Trophoblast cell (in vitro differentiated cells and primary cell): ENCODE results near the gene ALDH3A2.

Experiments used
- DNase-seq, 2 donors: peaks; one replicate each; pipeline ENCODE4 v3.0.0-alpha.2; 2016
- H2AFZ ChIP-seq: 2 replicates; pipeline ENCODE4 v1.6.1; 2013; ENCODE audit warnings: low read length, moderate library complexity, mild to moderate bottlenecking; ENCODE audit not compliant: insufficient read depth, poor library complexity
- H2AK5ac ChIP-seq: 2 replicates; pipeline ENCODE4 v1.6.1; 2013; ENCODE audit warnings: mild to moderate bottlenecking, low read length
- H2BK120ac ChIP-seq: 2 replicates; pipeline ENCODE4 v1.6.1; 2013; ENCODE audit warnings: low read length, mild to moderate bottlenecking, moderate library complexity; ENCODE audit not compliant: insufficient read depth, poor library complexity
- H2BK12ac ChIP-seq: 2 replicates; pipeline ENCODE4 v1.6.1; 2013; ENCODE audit warnings: mild to moderate bottlenecking, low read length, moderate library complexity
- H2BK5ac ChIP-seq: 2 replicates; pipeline ENCODE4 v1.6.1; 2013; ENCODE audit warnings: low read length, low read depth, moderate library complexity, mild to moderate bottlenecking; ENCODE audit not compliant: poor library complexity
- H3K14ac ChIP-seq: 2 replicates; pipeline ENCODE4 v1.6.1; 2013; ENCODE audit warnings: mild to moderate bottlenecking, low read length
- H3K18ac ChIP-seq: 2 replicates; pipeline ENCODE4 v1.6.1; 2013; ENCODE audit warnings: mild to moderate bottlenecking, low read length
- H3K23ac ChIP-seq: 2 replicates; pipeline ENCODE4 v1.6.1; 2013; ENCODE audit warnings: low read length
- H3K27ac ChIP-seq: 2 replicates; pipeline ENCODE4 v1.5.1; 2013; ENCODE audit warnings: low read depth, mild to moderate bottlenecking, inconsistent platforms, low read length, moderate library complexity
- H3K27me3 ChIP-seq: 2 replicates; pipeline ENCODE4 v1.6.1; 2013; ENCODE audit warnings: inconsistent platforms, mild to moderate bottlenecking, low read length, moderate library complexity; ENCODE audit not compliant: insufficient read depth
- H3K36me3 ChIP-seq, 2 experiments: 1 replicate in 1 of 2; 2 replicates in 1 of 2; pipeline ENCODE4 v1.6.1; 2013; ENCODE audit warnings: low read length in 2 of 2, mild to moderate bottlenecking in 2 of 2, moderate library complexity in 1 of 2; ENCODE audit not compliant: insufficient read depth in 2 of 2, control insufficient read depth in 1 of 2
- H3K4ac ChIP-seq: 2 replicates; pipeline ENCODE4 v1.6.1; 2013; ENCODE audit warnings: low read depth, mild to moderate bottlenecking, low read length, moderate library complexity
- H3K4me1 ChIP-seq, 2 experiments: 1 replicate in 1 of 2; 2 replicates in 1 of 2; pipeline ENCODE4 v1.6.1; 2013; ENCODE audit warnings: low read length in 2 of 2, mild to moderate bottlenecking in 2 of 2, moderate library complexity in 1 of 2; ENCODE audit not compliant: insufficient read depth in 2 of 2, control insufficient read depth in 1 of 2
- H3K4me2 ChIP-seq: 2 replicates; pipeline ENCODE4 v1.6.1; 2013; ENCODE audit warnings: inconsistent platforms, mild to moderate bottlenecking, low read length, moderate library complexity
- H3K4me3 ChIP-seq: 2 replicates; pipeline ENCODE4 v1.5.1; 2013; ENCODE audit warnings: mild to moderate bottlenecking, low read depth, low read length, inconsistent platforms
- H3K79me1 ChIP-seq: one replicate; pipeline ENCODE4 v1.6.1; 2013; ENCODE audit warnings: low read length
- H3K79me2 ChIP-seq: 2 replicates; pipeline ENCODE4 v1.6.1; 2013; ENCODE audit warnings: low read length, mild to moderate bottlenecking; ENCODE audit not compliant: control insufficient read depth, insufficient read depth, poor library complexity
- H3K9ac ChIP-seq: 2 replicates; pipeline ENCODE4 v1.6.1; 2013; ENCODE audit warnings: mild to moderate bottlenecking, low read length
- H3K9me3 ChIP-seq: 2 replicates; pipeline ENCODE4 v1.6.1; 2013; ENCODE audit warnings: low read depth, mild to moderate bottlenecking, control low read depth, inconsistent platforms, low read length; ENCODE audit not compliant: insufficient read depth
- H4K12ac ChIP-seq: 2 replicates; pipeline ENCODE4 v1.6.1; 2013; ENCODE audit warnings: low read depth, mild to moderate bottlenecking, low read length, moderate library complexity
- H4K8ac ChIP-seq: 2 replicates; pipeline ENCODE4 v1.6.1; 2013; ENCODE audit warnings: low read depth, mild to moderate bottlenecking, low read length, moderate library complexity
- H4K91ac ChIP-seq: one replicate; pipeline ENCODE4 v1.6.1; 2013; ENCODE audit warnings: low read depth, mild to moderate bottlenecking, low read length, moderate library complexity
- WGBS: extraction: QIAGEN DNeasy Blood & Tissue Kit; methylation state at CpG from one replicate; pipeline ENCODE4 v1.1.7; 2013; ENCODE audit warnings: missing lambda C conversion rate; ENCODE audit not compliant: insufficient read length, insufficient coverage; ENCODE audit errors: extremely low coverage; 5-methylcytosine and 5-hydroxymethylcytosine counted together

Gene ALDH3A2

DNA sequence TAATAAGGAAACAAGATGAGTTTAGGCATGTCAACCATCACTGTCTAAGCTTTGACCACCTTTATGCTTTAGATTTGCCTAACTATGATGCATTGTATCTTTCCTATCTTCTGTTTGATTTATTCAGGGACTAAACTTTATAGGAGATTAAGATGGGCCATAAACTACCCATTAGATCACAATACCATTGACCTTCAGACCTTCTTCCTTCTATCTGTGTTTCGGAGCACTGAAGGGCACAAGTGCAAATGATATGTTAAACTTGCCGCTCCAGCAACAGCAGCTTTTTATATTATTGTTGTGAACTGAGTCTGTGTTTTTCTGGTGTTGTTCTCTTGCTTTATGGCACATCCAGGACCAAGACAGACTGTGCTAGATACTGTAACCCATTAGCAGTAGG lies 16.6 kb upstream of the ALDH3A2 start:
- H2AK5ac ChIP-seq, result no peak overlapping the region
- no peak overlapping the region for H3K4me2 ChIP-seq
- no peak overlapping the region for H4K12ac ChIP-seq
- no peaks in the 10 kb centered on the region for H3K36me3 ChIP-seq
- H2BK5ac ChIP-seq, result no peak overlapping the region
- no peaks in the 10 kb centered on the region for H3K79me2 ChIP-seq
- no peak overlapping the region for H2BK12ac ChIP-seq
- no peak for DNase-seq
- no peaks in the 10 kb centered on the region for H3K79me1 ChIP-seq
- no peaks in the 10 kb centered on the region for H3K4me1 ChIP-seq
- H3K27ac ChIP-seq, result no peak overlapping the region
- H3K4ac ChIP-seq, result no peak overlapping the region
- no peak overlapping the region for H3K4me3 ChIP-seq
- H3K18ac ChIP-seq, result no peak overlapping the region
- H3K23ac ChIP-seq, result no peak overlapping the region
- no peaks in the 10 kb centered on the region for H3K9me3 ChIP-seq
- no peak overlapping the region for H3K14ac ChIP-seq
- H4K91ac ChIP-seq, result no peak overlapping the region
- H2AFZ ChIP-seq, result no peak overlapping the region
- no CpG with 5 or more reads among the region's 2 CpGs for WGBS
- H3K27me3 ChIP-seq, result no peaks in the 10 kb centered on the region
- H3K9ac ChIP-seq, result no peak overlapping the region
- no peak overlapping the region for H4K8ac ChIP-seq
- H2BK120ac ChIP-seq, result no peak overlapping the region

DNA sequence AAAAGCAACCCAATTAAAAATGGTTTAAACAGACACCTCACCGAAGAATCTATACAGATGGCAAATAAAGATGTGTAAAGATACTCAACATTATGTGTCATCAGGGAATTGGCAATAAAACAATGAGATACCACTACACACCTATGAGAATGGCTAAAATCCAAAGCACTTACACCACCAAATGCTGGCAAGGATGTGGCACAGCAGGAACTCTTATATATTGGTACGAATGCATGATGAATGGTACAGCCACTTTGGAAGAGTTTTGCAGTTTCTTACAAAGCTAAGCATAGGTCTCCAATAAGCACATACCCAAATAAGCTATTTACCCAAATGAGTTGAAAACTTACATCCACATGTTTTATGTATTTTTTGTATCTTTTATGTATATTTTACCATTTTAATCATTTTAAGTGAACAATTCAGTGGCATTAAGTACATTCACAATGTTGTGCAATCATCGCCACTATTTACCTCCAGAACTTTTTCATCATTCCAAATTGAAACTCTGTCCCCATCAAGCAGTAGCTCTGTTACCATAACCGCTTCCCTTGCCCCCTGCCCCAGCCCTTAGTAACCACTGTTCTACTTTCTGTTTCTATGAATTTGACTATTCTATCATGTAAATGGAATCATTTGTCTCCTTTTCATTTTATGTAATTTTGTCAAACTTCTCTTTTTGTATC lies 6.7 kb upstream of the ALDH3A2 start:
- Histone ChIP-seq H3K4me3 (no peak overlapping the region), H3K79me1 (no peaks in the 10 kb centered on the region), H3K27me3 (no peaks in the 10 kb centered on the region), H4K12ac (no peak overlapping the region), H2AK5ac (no peak overlapping the region), H3K9me3 (no peaks in the 10 kb centered on the region), H2BK12ac (no peak overlapping the region), H3K18ac (no peak overlapping the region), H3K14ac (no peak overlapping the region), H2AFZ (no peak overlapping the region), H2BK5ac (no peak overlapping the region), H3K4me1 (no peaks in the 10 kb centered on the region), H3K9ac (no peak overlapping the region), H3K4me2 (no peak overlapping the region), H3K27ac (no peak overlapping the region), H4K8ac (no peak overlapping the region), H3K23ac (no peak overlapping the region), H2BK120ac (no peak overlapping the region), H3K79me2 (no peaks in the 10 kb centered on the region), H4K91ac (no peak overlapping the region), H3K4ac (no peak overlapping the region), H3K36me3 (no peaks in the 10 kb centered on the region)
- no peak for DNase-seq
- WGBS, result no CpG with 5 or more reads among the region's 4 CpGs

DNA sequence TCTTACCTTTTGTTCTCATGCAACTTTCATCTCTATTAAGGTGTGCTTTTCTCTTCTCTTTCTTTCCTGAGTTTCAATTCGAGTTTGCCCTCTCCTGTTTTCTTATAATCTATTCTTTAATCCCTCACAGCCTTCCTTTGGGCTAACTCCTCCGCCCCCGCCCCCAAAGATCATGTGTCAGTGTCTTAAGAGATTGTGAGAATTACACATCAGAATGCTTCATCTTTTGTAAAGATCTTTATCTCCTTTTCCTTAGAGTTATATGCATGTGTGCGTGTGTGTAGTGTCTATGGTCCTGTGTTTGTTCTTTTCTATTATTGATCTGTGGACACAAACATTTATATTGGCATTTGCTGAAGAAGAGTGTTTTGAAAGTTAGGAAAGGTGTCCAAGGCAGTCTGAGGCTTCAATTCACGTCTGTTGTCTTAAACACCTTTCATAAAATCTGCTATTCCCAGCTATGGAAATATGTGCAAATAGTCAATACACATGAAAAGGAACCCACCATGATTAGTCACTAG lies 6.1 kb upstream of the ALDH3A2 start:
- Histone ChIP-seq H3K9me3 (no peaks in the 10 kb centered on the region), H3K79me1 (no peaks in the 10 kb centered on the region), H3K79me2 (no peaks in the 10 kb centered on the region), H4K12ac (no peak overlapping the region), H3K18ac (no peak overlapping the region), H3K27ac (no peak overlapping the region), H2BK12ac (no peak overlapping the region), H2BK5ac (no peak overlapping the region), H3K27me3 (no peaks in the 10 kb centered on the region), H3K4me2 (no peak overlapping the region), H4K8ac (no peak overlapping the region), H3K4me1 (no peaks in the 10 kb centered on the region), H3K14ac (no peak overlapping the region), H4K91ac (no peak overlapping the region), H3K36me3 (no peaks in the 10 kb centered on the region), H2BK120ac (no peak overlapping the region), H3K23ac (no peak overlapping the region), H2AFZ (no peak overlapping the region), H3K4me3 (no peak overlapping the region), H3K4ac (no peak overlapping the region), H2AK5ac (no peak overlapping the region), H3K9ac (no peak overlapping the region)
- WGBS, result no CpG with 5 or more reads among the region's 5 CpGs
- peak in 1 of 2 donors; percentile 7 for DNase-seq

DNA sequence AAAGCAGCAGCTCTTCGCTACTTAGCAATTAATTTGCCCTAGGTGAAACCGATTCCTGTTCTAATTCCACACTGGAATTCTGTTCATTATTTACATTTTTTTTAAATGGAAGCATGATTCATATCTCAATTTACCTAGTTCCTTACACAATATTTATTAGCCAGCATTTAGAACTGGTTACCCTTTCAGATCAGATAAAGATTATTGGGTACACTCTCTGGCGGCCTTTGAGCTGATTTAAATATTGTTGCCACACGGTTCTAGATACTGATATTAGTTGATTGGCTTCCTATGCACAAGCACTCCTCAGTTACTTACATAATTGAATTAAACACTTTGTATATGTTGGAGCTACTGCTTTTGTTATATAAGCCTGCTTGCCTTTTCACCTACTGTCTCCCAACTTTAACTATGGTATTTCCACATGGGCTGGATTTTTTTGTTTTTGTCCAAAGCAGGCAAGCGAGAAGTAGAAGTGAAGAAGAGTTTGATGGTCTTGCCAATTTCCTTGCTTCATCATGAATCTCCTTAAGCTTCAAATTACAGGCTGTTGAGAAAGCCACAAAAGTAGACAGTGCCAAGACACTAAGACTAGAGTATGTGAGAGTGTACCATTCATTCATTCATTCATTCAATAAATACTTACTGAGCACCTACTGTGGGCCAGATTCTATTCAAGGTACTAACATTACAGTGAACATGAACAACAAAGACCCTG lies 3.9 kb upstream of the ALDH3A2 start:
- Histone ChIP-seq H3K27me3 (no peaks in the 10 kb centered on the region), H3K27ac (no peak overlapping the region), H2BK12ac (no peak overlapping the region), H3K9ac (no peak overlapping the region), H3K4me1 (peaks cover 0 to 4% of the 10 kb centered on the region in 2 experiments), H3K4me2 (no peak overlapping the region), H2AFZ (no peak overlapping the region), H3K23ac (no peak overlapping the region), H3K14ac (no peak overlapping the region), H3K4ac (no peak overlapping the region), H4K8ac (no peak overlapping the region), H3K79me2 (no peaks in the 10 kb centered on the region), H2BK5ac (no peak overlapping the region), H3K18ac (no peak overlapping the region), H4K91ac (no peak overlapping the region), H3K79me1 (peaks cover 6% of the 10 kb centered on the region), H4K12ac (no peak overlapping the region), H3K36me3 (no peaks in the 10 kb centered on the region), H2AK5ac (no peak overlapping the region), H2BK120ac (no peak overlapping the region), H3K9me3 (no peaks in the 10 kb centered on the region), H3K4me3 (no peak overlapping the region)
- DNase-seq, result peak; percentile 1 to 73
- WGBS, result no CpG with 5 or more reads among the region's 5 CpGs
